Measurements from ENCODE around the gene TPM1.

The TPM1 gene

DNA sequence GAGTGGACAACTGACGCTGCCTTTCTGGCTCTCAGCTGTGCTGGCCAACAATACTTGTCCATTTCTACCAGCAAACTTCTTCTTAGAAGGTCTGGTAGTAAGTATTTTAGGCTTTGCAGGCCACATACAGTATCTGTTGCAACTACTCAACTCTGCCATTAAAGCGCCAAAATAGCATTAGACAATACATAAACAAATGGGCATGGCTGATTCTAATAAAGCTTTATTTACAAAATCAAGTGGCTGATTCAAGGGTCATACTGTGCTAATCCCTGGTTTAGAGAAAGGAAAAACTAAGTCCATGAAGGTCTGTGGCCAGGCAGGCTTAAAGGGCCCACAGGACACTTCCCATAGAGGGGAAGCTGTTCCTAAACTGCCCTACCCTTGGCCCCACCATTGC lies 26.3 kb upstream of the TPM1 start:
- no peak for DNase-seq (ENCODE audit: low spot score)

DNA sequence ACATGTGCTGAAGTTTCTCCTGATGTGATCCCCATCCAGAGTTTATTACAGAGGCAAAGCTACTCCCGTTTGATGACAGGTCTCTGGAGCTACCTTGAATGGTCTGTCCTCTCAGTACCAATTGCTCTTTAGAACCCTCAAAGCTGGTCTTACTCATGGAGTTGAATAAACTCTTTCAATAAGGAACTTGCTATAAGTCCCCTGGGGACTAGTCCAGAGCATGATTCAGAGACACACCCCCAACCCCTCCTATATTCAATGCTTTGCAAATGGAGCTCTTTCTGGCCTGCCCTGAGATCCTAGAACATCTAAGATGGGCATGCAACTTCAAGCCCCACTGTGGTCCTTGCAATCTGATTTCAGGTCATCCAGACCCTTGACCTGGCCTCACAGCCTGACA lies 23.9 kb upstream of the TPM1 start:
- DNase-seq (ENCODE audit: low spot score): no peak

DNA sequence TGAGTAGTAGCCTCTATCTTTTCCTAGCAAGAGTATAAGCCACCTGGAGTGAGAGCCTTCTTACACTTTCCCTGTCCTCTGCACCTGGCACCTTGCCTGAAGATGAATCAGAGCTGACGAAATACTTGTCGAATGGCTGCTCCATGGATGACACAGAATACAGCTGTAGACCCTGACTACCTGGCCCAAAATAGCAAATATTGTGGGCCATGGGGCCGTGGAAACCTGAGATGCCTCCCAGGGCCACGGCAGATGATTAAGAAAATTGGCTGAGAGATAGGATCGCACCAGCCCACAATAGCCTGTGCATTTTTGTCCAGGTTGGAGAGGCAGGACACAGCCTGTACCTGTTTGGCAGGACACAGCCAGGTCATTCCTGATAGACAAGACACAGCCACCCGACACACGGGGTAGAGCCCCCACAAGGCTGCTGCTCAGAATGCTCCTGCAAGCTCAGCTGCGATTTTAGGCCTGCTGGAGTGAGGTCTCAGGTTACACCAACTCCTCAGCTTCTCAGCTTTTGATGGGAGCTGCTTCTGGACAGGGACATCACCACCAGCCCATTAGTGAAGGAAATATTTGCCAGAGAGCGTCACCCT lies 22.9 kb upstream of the TPM1 start:
- no peak for DNase-seq (ENCODE audit: low spot score)

DNA sequence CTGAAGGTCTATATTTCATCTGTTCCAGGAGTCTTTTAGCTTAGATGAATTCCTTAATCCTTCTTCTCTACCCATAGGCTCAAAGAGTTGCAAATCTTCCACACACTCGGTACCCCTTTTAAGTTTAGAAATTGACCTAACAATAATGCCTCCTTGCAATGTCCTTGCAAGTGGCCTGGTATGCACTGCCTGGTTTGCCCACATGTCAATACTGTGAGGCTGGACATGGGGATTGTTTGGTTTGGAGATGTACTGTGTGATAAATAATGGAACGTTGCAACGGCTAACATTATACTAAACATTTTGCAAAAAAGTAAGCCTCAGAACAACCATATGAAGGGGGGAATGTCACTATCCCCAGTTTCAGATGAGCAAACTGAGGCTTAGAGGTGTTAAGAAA lies 22.4 kb upstream of the TPM1 start:
- no peak for DNase-seq (ENCODE audit: low spot score)

DNA sequence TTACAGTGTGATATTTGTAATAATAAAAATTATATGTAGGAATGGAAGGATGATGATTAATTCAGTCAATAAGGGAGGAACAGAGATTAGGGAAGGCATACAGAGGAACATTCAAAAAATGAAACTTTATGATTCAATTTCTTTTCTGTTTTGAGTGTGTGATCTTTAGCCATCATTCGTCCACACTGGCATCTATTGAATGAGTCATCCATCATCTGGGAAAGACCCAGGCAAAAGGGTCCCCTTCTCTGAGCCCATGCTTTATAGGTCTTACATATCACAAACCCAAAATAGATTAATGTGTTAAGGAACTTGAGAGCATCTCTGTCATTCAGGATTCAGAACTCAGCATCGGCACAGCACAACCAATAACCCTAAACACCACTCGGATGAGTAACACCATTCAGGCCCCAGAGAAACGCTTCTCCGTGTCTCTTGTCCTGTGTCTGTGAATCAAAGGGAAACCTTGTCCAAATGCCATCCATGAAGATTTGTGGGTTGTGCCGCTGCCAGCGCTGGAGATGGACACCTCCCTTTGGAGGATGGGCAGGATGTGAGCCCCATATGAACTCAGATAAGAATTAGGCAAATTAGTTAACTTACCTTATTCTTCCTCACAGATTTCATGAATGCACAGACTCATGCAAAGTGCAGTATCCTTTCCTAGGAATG lies 21.7 kb upstream of the TPM1 start:
- DNase-seq (ENCODE audit: low spot score): no peak

DNA sequence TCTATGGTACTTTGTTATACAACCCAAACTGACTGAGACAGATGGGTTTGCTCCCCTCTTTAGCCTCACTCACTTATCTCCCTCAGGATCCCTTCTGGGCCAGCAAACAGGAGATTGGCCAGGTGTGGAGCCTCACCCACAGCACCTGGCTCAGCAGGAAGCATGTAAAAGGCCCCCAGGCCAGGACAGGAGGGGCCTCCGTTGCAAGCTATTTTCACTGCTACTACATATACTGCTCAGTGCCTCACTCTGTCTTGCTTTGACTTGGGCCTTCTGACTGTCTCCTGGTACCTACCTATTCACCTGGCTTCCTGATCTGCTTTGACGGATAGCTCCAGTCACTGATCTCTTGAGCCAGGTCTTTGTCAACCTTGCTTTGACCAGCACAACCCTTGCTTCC lies 20.4 kb upstream of the TPM1 start:
- no peak for DNase-seq (ENCODE audit: low spot score)

DNA sequence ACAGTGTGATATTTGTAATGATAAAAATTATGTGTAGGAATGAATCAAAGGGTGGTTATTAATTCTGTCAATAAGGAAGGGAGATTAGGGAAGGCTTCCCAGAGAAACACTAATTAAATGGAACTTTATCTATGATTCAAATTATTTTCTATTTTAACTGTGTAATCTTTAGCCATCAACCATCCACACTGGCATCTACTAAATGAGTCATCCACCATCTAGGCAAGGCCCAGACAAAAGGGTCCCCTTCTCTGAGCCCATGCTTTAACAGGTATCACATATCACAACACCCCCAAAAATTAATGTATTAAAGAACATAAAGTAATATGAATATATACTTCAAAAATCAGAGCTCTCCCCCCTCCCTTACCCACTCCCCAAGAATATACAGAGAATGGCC lies 19.9 kb upstream of the TPM1 start:
- no peak for DNase-seq (ENCODE audit: low spot score)

DNA sequence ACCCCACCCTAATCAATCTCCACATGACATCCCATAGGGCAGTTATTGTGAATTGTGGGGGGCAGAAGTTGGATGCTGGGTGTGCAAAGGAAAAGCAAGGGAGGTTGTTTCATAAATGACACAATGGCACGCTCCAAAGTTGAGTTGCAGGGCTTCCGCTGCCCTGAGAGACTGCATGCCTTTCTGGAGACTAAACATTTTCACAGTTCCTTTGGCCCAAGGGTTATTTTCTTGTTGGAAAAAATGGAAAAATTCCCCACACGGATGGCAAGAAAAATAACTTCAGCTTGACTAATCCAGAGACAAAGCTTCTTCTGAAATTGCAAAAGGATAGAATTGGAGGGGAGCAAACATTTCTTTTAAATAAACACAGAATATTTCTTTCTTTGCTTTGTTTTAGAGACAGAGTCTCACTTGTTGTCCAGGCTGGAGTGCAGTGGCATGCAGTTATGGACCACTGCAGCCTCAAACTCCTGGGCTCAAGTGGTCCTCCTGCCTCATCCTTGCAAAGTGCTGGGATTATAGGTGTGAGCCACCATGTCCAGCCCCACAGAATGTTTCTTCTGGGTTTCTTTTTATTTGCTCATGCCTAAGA lies 19.1 kb upstream of the TPM1 start:
- no peak for DNase-seq (ENCODE audit: low spot score)

DNA sequence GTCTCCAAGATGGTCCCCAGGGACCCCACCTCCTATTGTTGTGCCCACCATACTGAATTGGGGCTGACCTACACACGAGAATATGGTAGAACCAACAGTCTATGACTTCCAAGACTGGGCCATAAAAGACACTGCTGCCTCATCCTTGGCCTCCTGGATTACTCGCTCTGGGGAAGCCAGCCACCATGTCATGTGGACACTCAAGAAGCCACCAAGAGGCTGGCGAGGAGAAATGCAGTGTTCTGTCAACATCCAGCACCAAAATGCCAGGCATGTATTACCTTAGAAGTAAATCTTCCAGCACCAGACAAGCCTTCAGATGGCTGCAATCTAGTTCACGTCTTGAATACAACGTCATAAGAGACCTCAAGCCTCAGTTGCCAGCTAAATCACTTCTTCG lies 17.1 kb upstream of the TPM1 start:
- no peak for DNase-seq (ENCODE audit: low spot score)

DNA sequence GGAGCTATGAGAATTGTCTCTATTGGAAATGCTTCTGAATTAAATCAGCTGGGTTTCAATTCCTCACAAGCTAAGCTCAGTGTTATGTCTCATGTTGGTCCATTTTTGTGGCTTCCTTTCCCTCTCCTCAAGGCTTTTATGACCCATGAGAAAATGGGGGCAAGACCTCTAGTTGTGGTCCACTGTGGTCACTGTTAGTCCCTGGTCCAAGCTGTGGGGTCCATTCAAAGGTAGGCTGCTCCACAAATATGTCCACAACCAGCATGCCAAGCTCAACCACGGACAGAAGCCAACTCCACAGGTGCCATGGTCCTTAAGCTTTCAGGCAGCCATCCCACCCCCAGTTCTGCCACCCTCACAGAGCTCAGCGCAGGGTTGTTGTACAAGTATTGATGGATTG lies 14.9 kb upstream of the TPM1 start:
- no peak for DNase-seq (ENCODE audit: low spot score)

DNA sequence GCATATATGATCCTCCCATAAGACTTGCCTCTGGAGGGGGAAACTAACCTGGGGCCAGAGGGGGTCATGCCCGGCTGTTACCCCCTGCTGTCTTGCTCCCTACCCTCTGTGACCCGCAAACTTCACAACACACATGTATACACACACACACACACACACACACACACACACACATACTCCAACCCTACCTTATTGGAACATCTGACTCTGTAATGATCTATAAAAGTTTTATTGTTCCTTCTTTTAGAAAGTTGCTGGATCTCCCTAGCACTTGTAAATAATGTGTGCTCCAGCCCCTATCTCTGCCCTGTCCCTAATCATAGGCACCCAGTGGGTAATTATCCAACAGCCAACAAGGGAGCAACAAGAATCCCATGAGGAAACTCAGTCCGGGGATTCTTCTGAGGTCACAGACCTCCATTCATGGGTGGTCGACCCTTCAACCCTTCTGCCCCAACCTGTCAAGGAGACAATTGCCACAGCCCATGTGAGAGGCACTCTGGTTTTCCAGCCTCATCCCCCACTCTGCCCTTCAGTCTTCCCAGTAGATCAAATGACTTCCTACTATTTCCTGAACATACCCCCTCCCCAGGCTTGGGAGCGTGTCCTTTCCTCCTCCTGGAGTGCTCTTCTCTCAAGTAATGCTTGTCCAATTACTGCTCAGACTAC lies 14.0 kb upstream of the TPM1 start:
- no peak for DNase-seq (ENCODE audit: low spot score)

DNA sequence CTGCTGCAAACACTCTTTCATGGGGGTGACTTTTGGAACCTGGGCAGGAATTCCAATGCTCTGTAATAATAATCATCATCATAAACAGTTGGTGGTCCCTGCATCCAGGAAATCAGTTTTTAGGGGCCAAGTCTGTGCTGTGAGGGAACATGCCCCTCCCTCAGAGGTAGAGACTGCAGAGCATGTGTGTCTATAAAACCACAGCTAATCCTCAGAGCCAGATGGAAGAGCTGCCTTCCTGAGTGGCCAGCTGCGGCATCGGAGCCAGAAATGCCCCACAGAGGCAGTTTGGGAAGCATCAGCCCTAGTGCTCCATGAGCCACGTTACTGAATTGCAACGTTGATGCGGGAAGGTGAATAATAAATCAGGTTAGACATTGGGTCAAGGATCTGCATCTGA lies 12.9 kb upstream of the TPM1 start:
- DNase-seq (ENCODE audit: low spot score): no peak

DNA sequence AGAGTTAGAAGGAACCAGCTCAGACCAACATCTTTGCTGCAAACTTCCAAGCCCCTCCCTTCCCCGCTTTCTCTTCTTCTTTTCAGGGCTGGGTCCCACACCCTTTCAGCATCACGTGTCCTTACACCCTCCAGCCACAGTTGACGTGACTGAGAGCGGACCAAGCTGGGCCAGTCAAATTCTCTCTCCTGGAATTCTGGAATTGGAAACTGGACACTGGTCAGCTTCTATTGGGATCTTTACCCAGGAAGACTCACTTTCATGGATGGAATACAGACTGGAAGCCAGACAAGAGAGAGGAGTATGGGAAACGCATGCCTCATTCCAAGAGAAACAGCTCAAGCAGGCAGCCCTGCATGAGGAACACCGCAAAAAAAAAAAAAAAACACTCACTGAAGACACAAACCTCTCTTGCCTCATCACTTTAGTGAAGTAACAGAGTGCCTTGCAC lies 12.4 kb upstream of the TPM1 start:
- no peak for DNase-seq (ENCODE audit: low spot score)

DNA sequence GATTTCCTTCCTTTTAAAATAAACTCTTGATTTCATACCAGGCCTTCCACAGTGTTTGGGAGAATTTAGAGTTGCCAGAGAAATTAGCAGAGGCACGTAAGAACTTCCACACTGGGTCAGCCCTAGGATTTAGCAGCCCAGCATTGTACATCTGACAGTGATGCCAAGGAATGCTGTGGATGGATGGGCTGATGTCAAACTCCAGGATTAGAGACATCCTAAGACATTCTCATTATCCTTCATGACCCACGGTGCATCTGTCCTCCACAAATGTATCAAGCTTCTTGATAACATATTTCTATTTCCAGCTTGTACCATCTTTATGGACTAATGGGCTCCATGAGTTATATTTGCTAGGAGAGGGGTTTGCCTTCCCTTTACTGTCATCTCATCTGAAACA lies 8.0 kb upstream of the TPM1 start:
- DNase-seq (ENCODE audit: low spot score): no peak

DNA sequence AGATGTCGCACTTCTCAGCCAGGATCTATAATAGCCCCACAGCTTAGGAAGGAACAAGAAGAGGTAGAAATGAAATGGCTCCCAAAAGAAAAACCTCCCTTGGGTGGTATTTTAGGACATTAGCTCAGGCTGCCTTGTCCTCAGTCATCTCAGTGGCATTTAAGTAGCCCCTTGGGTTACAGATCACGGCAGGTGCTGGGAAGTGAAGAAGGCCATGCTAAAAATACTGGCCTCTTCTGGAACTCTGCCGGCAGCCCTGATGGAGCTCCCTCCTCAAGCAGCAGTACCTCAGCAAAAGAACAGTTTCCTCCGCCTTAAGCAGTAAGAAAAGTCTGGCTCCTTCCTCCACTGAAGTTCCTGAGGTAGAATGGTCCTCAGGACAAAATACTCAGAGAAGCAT lies 7.3 kb upstream of the TPM1 start:
- no peak for DNase-seq (ENCODE audit: low spot score)

DNA sequence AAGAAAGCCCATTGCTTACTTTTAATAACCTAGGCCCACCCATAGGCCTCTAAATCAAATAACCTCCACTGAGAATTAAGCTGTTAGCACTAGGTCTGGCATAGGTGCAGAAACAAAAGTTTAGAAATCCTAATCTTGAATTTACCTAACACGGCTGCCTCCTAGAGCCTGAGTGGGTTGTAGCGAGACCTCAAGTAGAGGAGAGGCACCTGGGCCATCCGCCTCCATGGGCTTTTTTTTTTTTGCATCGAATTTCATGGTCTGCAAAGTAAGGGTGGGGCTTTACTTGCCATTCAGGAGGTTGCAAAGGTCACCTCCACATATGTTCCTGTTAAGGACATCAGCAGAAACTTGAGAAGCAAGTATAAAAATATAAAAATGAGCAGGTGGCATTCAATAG lies 6.6 kb upstream of the TPM1 start:
- no peak for DNase-seq (ENCODE audit: low spot score)

DNA sequence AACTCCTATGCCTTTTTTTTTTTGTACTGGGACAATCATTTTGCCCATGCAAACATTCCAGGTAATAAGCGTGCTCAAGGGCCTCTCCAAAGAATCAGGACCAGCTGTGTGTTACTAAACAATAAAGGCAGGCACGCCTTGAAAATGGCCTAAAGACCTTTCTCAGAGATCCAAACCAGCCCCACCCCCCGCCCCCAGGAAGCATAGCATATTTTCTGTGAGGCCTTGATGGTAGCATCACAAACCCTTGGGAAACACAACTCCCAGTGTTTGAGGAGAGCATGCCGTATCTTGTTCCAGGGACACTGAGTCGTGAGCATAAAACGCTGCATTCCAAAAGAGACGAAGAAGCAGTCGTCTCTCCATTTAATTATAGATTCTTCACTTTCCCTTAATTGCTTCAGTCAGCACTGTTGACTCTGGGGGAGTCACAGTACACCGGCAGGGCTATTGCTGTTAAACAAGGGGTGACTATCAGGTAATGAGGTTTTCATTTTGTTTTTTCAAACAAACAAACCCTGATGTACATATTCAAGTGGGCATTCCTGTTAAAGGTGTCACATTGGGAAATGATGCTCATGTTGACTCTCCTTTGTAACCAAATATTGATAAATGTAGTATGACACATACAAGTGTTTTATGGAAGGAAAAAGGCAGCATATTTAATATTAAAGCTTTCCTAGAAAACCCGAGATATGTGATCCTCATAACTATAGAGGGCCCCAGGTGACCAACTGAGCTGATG lies 4.4 kb upstream of the TPM1 start:
- DNase-seq (ENCODE audit: low spot score): no peak

DNA sequence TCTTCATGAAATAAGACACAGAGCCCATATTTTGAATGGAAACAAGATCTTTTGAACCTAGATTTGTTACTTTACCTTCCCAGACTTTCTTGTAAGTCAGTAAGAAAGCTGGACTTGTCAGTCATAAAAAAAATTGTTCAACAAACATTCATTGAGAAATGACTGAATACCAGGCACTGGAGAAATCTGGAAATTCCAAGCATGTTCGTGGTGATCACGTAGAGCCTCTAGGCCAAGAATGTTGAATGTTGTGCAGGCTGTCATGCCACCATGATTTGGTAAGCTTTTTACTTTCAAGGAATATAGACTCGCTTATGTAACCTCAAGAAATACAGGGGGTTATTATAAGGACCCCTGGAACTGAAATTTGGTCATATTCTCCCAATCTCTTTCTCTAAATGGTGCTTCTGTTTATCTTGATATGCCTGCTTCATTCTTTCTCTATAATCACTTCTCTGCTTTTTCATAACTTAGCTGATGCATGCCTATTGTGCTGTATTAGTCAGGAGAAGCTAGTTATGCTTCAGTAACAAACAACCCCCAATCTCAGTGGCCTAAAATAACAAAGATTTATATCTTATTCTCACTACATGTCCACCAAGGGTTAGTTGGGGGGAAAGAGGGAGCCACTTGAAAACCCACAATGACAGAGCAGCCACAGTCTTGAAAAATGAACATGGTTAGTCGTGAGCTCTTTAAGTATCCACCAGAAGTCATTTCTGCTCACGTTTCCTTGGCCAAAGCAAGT lies 3.4 kb upstream of the TPM1 start:
- no peak for DNase-seq (ENCODE audit: low spot score)

DNA sequence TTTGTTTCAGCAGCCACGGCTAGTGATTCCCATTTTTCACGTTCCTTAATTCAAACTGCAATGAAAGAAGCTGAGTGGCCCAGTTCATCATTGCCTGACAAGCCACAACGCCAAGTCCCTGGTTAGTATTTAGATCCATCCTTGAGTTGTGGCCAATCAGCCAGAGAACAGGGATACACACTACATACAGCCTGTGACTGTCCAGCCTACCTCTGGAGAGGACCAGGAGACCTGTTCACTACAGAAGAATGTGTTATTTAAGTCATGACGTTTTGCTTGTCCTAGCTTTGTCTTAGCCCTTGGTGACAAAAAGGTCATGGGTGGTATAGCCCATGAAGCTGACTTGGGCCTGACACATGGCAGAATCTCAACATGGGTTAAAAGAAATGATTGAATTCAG lies 2.7 kb upstream of the TPM1 start:
- DNase-seq (ENCODE audit: low spot score): no peak

DNA sequence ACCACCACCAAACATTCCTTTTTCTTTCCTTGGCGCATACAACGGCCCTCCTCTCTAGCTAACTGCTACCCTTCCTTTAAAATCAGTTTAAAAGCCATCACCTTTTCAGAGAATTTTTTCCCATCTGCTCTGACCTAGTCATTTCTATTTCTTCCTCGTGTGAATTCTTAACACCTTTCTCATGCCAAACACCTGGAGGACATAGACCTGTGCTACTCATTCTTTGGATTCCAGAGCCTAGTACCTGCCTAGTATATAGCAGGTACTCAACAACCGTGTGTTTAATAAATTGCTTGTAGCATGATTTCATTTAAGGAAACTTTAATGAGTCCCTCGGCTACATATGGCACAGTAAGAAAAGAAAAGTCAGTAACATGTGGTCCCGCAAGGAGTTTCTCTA lies 2.0 kb upstream of the TPM1 start:
- no peak for DNase-seq (ENCODE audit: low spot score)

DNA sequence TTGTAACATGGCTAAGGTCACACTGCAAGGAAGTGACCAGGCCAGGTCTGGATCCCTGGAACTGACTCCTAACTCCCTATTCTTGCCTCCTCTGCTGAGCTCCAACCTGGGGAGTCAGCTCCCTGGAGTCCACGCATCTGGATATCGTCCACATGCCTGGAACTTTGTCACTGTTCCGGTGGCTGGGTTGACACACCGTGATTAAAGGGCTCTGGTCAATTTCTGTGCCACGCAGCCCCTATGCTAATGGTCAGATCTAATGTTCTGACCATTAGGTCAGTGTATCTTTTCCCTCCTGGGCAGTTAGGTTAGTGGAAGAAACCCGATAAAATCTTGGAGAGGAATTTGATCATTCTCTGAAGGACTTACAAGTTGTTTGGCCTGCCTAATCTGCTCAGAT lies 1.6 kb upstream of the TPM1 start:
- no peak for DNase-seq (ENCODE audit: low spot score)

DNA sequence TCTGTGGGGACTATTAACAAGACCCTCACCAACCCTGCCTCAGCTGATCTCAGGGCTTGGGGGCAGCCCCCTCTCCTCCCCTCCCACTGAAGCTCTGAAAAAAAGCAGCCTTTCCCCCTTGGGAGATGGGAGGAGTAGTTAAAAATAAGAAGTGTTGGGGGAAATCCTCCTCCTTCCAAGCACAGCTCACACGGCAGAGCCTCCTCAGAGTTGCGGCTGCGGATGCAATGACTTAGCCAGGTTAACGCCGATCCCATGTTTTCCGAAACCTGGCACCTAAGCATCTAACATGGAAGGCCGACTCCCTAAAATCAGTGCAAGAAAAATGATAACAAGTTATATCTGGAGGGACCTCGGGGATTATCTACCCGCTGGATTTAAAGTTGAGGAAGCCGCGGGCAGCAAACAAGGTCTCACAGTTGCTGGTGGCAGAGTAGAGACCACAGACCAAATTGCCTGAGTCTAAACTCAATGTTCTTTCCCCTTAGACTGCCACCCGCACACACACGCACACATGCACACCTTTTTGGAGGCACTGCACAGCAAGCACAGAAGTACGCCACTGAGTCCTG lies 1.1 kb upstream of the TPM1 start:
- DNase-seq (ENCODE audit: low spot score): no peak

All from HuH-7 (cell line).